Measurements from ENCODE around the gene PCDH9.

DNA sequence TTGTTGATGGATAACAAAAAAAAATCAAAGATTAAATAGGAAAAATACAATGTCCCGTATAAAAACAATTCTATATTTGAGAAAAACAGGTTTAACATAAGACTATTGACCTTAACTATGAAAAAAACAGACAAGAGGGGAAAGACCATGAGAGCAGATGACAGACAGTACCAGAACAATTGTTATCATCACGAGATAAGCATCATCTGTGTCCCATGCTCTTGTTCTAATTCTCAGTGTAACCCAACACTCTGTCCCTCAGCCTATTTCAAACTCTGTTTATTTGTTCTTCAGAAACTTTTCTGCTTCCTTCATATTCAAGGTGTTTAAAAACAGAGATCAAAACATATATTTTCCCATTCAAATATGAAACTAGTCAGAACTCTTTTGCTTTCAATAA, 216.4 kb downstream of the PCDH9 start:
- TF ChIP-seq, protein P1, sequence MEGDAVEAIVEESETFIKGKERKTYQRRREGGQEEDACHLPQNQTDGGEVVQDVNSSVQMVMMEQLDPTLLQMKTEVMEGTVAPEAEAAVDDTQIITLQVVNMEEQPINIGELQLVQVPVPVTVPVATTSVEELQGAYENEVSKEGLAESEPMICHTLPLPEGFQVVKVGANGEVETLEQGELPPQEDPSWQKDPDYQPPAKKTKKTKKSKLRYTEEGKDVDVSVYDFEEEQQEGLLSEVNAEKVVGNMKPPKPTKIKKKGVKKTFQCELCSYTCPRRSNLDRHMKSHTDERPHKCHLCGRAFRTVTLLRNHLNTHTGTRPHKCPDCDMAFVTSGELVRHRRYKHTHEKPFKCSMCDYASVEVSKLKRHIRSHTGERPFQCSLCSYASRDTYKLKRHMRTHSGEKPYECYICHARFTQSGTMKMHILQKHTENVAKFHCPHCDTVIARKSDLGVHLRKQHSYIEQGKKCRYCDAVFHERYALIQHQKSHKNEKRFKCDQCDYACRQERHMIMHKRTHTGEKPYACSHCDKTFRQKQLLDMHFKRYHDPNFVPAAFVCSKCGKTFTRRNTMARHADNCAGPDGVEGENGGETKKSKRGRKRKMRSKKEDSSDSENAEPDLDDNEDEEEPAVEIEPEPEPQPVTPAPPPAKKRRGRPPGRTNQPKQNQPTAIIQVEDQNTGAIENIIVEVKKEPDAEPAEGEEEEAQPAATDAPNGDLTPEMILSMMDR (IDR thresholded peaks at IDR 0.05), result no peak
- TF ChIP-seq POLR2A (IDR thresholded peaks at IDR 0.05), result no peak

All from right lobe of liver (tissue), 4 donors.